Measurements from ENCODE around the gene ZNF408.

Gene ZNF408

DNA sequence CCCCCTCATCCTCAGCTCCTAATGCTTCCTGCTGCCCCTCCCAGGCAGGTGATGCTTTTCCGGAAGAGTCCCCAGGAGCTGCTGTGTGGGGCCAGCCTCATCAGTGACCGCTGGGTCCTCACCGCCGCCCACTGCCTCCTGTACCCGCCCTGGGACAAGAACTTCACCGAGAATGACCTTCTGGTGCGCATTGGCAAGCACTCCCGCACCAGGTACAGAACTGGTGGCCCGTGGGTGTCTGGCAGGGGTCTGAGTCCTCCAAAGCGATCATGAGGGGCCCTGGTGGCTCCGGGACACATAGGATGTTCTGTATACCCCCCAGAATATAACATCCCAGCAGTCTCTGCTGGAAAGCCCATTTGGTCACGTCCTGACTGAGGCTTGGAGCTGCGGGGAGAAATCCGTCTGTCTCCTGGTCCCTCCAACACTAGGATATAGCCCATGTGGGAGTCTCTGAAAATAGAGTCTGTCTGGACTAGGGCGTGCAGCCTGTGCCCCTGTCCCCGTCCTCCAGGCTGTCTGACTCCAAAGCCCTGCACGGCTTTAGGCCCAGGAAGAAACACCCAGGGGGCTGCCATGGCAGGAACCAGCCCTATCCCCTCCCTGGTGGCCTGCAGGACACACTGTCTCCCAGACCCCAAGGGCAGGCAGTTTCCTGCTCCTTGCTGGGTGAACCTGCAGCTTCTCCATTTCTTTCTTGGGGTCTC is 27.3 kb downstream of the ZNF408 start:
- DNase-seq (ENCODE audit: low spot score), result no peak

DNA sequence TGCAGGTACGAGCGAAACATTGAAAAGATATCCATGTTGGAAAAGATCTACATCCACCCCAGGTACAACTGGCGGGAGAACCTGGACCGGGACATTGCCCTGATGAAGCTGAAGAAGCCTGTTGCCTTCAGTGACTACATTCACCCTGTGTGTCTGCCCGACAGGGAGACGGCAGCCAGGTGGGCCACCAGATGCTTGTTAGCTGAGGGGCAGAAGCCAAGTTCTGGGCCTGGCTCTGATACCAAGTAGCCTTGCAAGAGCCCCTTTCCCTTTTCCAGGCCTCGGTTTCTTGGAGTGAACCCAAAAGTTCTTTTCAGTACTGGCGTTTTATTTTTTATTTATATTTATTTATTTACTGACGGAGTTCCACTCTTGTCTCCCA is 27.8 kb downstream of the ZNF408 start:
- no peak for DNase-seq (ENCODE audit: low spot score)

DNA sequence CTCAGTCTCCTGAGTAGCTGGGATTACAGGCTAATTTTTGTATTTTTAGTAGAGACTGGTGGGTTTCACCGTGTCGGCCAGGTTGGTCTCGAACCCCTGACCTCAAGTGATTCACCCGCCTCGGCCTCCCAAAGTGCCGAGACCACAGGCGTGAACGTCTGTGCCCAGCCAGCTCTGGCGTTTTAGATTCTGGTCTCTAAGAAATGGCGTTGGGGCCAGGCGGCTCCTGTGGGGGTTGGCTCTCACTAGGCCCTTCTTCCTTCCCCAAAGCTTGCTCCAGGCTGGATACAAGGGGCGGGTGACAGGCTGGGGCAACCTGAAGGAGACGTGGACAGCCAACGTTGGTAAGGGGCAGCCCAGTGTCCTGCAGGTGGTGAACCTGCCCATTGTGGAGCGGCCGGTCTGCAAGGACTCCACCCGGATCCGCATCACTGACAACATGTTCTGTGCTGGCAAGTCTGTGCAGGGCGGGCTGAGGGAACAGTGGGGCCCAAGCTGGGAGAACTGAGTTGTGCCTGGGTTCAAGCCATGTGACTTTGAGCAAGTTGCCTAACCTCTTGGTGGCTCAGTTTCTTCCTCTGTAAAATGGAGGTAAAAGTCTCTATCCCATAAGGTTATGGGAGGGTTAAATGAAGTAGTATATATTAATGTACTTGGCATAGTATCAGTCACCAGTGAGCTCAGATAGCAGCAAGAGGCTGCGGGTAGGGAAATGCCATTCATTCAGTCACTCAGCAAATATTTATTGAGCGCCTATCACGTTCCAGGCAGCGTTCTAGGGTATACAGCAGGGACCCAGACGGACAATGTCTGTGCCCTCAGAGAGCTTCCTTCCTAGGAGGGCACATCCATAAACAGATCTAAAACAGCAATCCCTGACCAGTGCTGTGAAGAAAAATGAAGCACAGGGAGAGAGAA is 28.5 kb downstream of the ZNF408 start:
- no peak for DNase-seq (ENCODE audit: low spot score)

DNA sequence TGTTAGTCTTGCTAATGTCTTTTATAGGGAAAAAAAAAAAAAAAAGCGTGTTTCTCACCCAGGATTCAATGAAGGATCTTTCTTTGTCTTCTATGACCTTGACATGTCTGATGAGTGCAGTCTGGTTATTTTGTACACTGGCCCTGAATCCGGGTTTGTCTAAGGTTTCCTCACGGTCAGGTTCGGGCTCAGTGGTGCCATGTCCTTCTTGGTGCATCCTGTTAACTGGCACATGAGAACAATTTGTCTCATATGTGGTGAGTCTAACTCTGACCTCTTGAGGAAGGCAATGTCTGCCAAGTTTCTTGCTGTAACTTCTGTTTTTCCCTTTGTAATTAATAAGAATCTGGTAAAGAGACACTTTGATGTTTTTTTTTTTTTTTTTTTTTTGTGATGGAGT is 30.7 kb downstream of the ZNF408 start:
- no peak for DNase-seq (ENCODE audit: low spot score)

GRCh38 chr11:46733234-46733633 is 32.4 kb downstream of the ZNF408 start:
- DNase-seq (ENCODE audit: low spot score), result no peak

- no peak for DNase-seq (ENCODE audit: low spot score)
Measured at GRCh38 chr11:46736146-46736545, 35.3 kb downstream of the ZNF408 start.

DNA sequence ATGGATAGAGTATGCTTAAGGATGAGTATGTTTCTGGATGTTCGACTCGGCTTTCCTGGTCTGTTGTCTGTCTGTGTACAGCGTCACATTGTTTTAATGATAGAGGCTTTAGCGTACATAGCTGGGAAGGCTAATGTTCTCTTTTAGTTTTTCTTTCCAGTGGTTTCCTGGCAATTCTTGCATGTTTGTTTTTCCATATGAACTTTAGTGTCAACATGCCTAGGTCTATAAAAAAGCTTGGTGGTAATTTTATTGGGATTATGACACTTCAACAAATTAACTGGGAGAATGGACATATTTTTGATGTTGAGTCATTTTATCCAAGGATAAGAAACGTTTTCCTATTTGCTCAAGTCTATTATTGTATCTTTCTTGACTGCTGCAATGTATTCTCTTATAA is 35.8 kb downstream of the ZNF408 start:
- no peak for DNase-seq (ENCODE audit: low spot score)

GRCh38 chr11:46737699-46738098 is 36.9 kb downstream of the ZNF408 start:
- no peak for DNase-seq (ENCODE audit: low spot score)

DNA sequence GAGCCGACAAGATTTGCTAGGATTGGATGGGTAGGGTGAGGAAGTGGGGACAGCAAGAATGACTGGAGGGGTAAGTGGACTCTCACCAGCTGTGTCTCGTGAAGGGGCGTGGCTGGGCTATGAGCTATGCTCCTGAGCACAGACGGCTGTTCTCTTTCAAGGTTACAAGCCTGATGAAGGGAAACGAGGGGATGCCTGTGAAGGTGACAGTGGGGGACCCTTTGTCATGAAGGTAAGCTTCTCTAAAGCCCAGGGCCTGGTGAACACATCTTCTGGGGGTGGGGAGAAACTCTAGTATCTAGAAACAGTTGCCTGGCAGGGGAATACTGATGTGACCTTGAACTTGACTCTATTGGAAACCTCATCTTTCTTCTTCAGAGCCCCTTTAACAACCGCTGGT is 38.1 kb downstream of the ZNF408 start:
- DNase-seq (ENCODE audit: low spot score), result no peak

- DNase-seq (ENCODE audit: low spot score), result no peak
Measured at GRCh38 chr11:46741600-46742484, 41.0 kb downstream of the ZNF408 start.

DNA sequence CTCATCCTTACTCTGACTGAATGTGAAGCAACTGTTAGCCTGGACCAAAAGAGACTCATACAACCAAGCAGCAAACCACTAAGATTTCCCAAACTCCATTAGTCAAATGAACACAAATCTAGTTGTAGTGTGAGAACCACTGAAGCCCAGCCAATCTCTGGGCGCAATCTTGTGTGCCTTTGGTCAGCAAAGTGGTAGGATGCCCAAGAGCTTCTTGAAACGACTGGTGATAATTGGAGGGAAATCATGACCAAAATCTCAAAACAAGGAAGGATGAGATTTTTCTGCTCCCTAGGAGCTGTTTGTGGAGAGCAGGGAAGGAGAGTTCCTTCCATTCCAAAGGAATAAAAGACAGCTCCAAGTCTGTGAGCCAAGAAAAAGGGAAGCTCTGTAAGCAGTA is 42.2 kb downstream of the ZNF408 start:
- DNase-seq (ENCODE audit: low spot score), result no peak

DNA sequence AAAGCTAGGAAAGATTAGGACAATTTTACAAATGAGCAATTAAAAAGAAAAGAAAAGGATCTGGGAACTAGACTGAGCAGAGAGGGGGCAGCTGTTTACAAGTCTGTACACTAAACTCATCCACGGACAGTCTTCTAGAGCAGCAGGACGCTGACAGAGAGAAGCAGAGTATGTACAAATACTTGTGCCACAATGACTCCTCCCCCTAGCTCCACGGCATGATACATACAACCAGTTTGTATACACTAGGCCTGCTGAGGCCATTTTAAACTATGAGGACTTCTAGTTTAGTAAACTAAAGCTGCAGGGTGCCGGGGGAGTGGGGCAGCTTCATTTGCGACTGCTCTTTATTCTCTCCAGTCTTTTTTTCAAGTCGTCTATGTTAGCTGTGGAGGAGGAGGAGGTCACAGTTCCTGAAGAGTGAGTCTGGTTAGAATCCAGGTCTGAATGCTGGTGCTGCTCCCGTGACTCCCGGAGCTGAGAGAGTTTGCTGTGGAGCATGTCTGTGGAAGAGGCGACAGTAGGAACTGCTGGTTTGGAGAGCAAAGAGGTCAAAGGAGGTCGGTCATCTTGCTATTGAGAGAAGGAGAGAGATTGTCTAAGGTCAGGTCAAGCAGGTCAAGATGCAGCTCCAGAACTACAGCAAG is 43.0 kb downstream of the ZNF408 start:
- DNase-seq (ENCODE audit: low spot score), result no peak

GRCh38 chr11:46745328-46745727 is 44.5 kb downstream of the ZNF408 start:
- DNase-seq (ENCODE audit: low spot score), result no peak

DNA sequence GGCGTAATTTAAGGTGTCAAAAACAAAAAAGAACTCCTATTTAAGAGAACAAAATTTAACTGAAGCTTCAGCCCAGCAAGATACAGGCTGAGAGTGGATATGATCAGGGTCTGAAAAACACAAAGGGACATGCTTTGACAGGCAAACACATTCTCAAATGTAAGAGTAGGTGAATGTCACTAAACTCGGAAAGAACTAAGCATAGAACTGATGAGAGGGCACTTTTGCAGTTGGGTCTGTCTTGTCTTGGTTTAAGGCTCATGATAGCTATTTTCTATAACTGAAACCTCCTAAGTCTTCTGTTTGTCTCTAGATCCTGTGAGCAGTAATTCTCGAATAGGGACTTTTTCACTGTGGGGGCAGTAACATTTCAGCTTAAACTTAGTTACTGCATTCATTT is 45.2 kb downstream of the ZNF408 start:
- DNase-seq (ENCODE audit: low spot score), result no peak

DNA sequence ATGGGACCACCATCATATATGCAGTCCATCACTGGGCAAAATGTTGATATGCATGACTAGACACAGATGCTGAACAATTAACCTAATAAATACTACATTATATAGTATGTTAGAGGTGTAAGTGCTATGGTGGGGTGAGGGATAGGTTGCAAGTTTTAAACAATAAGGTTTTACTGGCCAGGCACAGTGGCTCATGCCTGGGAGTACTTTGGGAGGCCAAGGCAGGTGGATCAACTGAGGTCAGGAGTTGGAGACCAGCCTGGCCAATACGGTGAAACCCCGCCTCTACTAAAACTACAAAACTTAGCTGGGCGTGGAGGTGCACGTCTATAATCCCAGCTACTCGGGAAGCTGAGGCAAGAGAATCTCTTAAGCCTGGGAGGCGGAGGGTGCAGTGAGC is 46.3 kb downstream of the ZNF408 start:
- no peak for DNase-seq (ENCODE audit: low spot score)
